Endothelial cell (in vitro differentiated cells): ENCODE measurements around the gene CHCHD6. TPM values are rescaled to one million over a fixed set of nuclear protein-coding genes. Genes with fewer than 3 reads are reported as not detected.

Experiments used
- DNase-seq: peaks from one replicate; pipeline ENCODE4 v3.0.0; 2021; ENCODE audit warnings: low spot score
- H3K27ac Mint-ChIP-seq: one replicate; pipeline ENCODE4 v1.8.0; 2021; ENCODE audit warnings: mixed read lengths, inconsistent platforms; ENCODE audit not compliant: unreplicated experiment
- H3K27me3 Mint-ChIP-seq: one replicate; pipeline ENCODE4 v1.8.0; 2021; ENCODE audit warnings: mild to moderate bottlenecking, moderate library complexity, mixed read lengths, inconsistent platforms; ENCODE audit not compliant: unreplicated experiment
- H3K36me3 Mint-ChIP-seq: one replicate; pipeline ENCODE4 v1.8.0; 2021; ENCODE audit warnings: mild to moderate bottlenecking, low read depth, mixed read lengths, inconsistent platforms; ENCODE audit not compliant: unreplicated experiment
- H3K4me1 Mint-ChIP-seq: one replicate; pipeline ENCODE4 v1.8.0; 2021; ENCODE audit warnings: mild to moderate bottlenecking, mixed read lengths, inconsistent platforms; ENCODE audit not compliant: unreplicated experiment
- H3K4me3 Mint-ChIP-seq: one replicate; pipeline ENCODE4 v1.8.0; 2021; ENCODE audit warnings: mild to moderate bottlenecking, mixed read lengths, inconsistent platforms; ENCODE audit not compliant: unreplicated experiment
- H3K9me3 Mint-ChIP-seq: one replicate; pipeline ENCODE4 v1.8.0; 2021; ENCODE audit warnings: mixed read lengths, inconsistent platforms; ENCODE audit not compliant: unreplicated experiment
- CTCF ChIP-seq: fragments of 200-600 bp; sonication (generic); IDR thresholded peaks from one replicate; pipeline ENCODE4 v1.5.0; 2021; ENCODE audit warnings: antibody characterized with exemption; ENCODE audit not compliant: unreplicated experiment
- total RNA-seq: library from RNA; stranded (reverse); fragmentation: NEBNext Ultra II Directional; extraction: Animal tissue kit (Norgen Biotek cat#: 25700); gene quantifications from one replicate; pipeline ENCODE4 v1.2.1, GENCODE V29; 2021; ENCODE audit not compliant: unreplicated experiment

CHCHD6 gene
- total RNA-seq, 1 donor from 2014 or later = 9.2 TPM

- H3K27ac Mint-ChIP-seq = no peak overlapping the region
- TF ChIP-seq CTCF = no peak
- H3K4me3 Mint-ChIP-seq = no peak overlapping the region
- H3K36me3 Mint-ChIP-seq = no peaks in the 10 kb centered on the region
- DNase-seq = no peak
- H3K9me3 Mint-ChIP-seq = no peaks in the 10 kb centered on the region
- no peaks in the 10 kb centered on the region for H3K4me1 Mint-ChIP-seq
- peaks cover 4% of the 10 kb centered on the region for H3K27me3 Mint-ChIP-seq
Measured at GRCh38 chr3:126748701-126749546, 44.9 kb downstream of the CHCHD6 start.

GRCh38 chr3:126749547-126749875 lies 45.5 kb downstream of the CHCHD6 start:
- TF ChIP-seq CTCF = no peak
- no peaks in the 10 kb centered on the region for H3K9me3 Mint-ChIP-seq
- H3K27ac Mint-ChIP-seq = no peak overlapping the region
- no peaks in the 10 kb centered on the region for H3K36me3 Mint-ChIP-seq
- no peaks in the 10 kb centered on the region for H3K4me1 Mint-ChIP-seq
- no peak for DNase-seq
- H3K27me3 Mint-ChIP-seq = peaks cover 4% of the 10 kb centered on the region
- H3K4me3 Mint-ChIP-seq = no peak overlapping the region

GRCh38 chr3:126749931-126750755 lies 46.1 kb downstream of the CHCHD6 start:
- no peak for TF ChIP-seq CTCF
- peaks cover 4% of the 10 kb centered on the region for H3K27me3 Mint-ChIP-seq
- H3K4me1 Mint-ChIP-seq = no peaks in the 10 kb centered on the region
- H3K9me3 Mint-ChIP-seq = no peaks in the 10 kb centered on the region
- no peak overlapping the region for H3K27ac Mint-ChIP-seq
- no peak overlapping the region for H3K4me3 Mint-ChIP-seq
- no peak for DNase-seq
- no peaks in the 10 kb centered on the region for H3K36me3 Mint-ChIP-seq

GRCh38 chr3:126750756-126751121 lies 46.7 kb downstream of the CHCHD6 start:
- Mint-ChIP-seq H3K4me3 (no peak overlapping the region), H3K4me1 (no peaks in the 10 kb centered on the region), H3K36me3 (no peaks in the 10 kb centered on the region), H3K9me3 (no peaks in the 10 kb centered on the region), H3K27me3 (peaks cover 4% of the 10 kb centered on the region), H3K27ac (no peak overlapping the region)
- no peak for DNase-seq
- TF ChIP-seq CTCF = no peak
